Measurements from ENCODE around the gene OVCH1.

OVCH1 gene

DNA sequence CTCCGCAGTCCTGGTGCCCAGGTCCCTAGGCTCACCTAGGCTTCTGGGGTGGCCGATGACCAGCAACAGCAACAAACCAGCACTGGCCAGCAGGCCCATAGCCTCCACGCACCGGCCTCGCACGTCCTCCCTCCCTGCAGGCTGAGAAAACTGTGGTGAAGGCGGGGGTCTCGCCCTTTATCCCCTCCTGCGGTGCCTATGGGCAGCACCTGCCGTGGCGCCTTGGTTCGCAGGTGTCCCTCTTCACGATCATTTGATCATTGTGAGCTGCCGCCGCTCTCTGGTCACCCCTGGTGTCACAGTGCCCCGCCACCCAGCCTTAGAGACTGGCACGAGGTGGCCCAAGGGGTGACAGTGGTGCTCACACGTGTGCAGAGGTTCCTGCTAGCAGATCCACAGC lies at the start of gene OVCH1:
Gene OVCH1, minus strand, starts transcription at position 99 of the 400 bp plus-strand sequence. Its CDS starts 0 bp downstream, at position 99.
- DNase-seq (ENCODE audit: low read depth) = no peak

GRCh38 chr12:29547151-29547632 lies 49.7 kb upstream of the OVCH1 start:
- DNase-seq (ENCODE audit: low read depth) = no peak

DNA sequence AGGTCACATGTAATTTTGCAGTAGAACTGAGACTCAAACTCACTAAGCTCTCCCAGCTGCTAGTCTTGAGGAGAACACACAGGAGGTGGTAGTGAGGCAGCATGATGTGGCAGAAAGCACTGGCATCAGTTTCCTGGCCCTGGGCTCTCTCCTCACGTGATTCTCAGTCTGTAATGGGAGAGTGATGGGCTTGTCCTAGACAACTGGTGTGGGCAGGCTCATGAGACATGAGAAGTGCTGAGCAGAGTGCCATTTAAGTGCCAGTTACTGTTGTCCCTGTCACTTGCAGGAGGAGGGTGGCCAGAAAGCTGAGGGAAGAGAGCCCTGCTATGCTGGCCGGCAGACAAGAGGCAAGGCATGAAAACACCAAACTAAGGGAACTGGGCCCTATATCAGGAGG lies 48.5 kb upstream of the OVCH1 start:
- no peak for DNase-seq (ENCODE audit: low read depth)

DNA sequence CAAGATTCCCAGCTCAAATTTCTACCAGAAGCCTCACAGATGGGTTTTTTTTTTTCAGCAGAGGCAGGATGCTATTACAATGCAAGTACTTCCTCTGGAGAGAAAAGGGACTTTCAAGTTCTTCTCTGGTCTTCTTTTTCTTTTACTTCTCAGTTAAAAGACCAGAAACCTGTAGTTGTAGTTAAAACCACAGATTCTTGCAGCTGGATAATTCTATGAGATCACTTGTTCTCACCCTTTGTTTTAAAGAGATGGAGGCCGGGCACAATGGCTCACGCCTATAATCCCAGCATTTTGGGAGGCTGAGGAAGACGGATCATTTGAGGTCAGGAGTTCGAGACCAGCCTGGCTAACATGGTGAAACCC lies 47.6 kb upstream of the OVCH1 start:
- no peak for DNase-seq (ENCODE audit: low read depth)

GRCh38 chr12:29544428-29545101 lies 47.1 kb upstream of the OVCH1 start:
- DNase-seq (ENCODE audit: low read depth) = no peak

DNA sequence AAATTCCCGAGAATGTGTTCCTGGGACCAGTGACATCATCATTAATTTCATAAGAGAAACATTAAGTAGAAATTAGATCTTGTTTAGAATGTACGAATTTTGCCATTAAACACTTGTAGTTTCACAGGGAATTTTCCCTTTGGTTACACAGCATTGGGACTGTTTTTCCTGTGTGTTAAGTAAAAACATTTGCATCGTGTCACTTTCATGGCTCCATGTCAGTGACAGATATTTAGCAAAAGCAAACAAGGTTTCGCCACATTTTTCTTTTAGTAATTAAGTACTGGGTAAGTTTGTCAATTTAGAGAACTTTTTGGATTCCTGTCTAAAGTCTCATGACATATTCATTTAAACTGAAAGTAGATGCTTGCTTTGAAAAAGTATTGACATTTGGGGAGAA lies 45.5 kb upstream of the OVCH1 start:
- no peak for DNase-seq (ENCODE audit: low read depth)

- DNase-seq (ENCODE audit: low read depth) = no peak
These were observed 39.8 kb upstream of the OVCH1 start for GRCh38 chr12:29537298-29537697.

DNA sequence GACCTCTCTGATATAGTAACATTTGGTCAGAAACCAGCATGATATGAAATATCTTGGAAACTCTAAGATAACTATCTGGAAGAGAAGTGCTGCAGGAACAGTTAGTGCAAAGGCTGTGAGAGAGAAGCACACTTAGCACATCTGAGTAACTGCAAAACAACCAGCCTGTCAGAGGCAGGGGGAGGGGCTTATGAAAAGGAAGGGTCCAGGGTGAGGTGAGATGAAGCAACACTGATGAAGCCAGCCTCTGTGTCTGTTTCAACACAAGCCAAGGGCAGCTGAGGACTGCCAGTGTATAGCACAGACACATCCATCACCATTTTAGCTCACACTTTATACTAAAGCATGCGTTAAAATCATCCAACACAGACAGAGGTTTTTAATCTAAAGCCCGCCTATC lies 37.4 kb upstream of the OVCH1 start:
- no peak for DNase-seq (ENCODE audit: low read depth)

GRCh38 chr12:29533815-29534489 lies 36.5 kb upstream of the OVCH1 start:
- DNase-seq (ENCODE audit: low read depth) = no peak

DNA sequence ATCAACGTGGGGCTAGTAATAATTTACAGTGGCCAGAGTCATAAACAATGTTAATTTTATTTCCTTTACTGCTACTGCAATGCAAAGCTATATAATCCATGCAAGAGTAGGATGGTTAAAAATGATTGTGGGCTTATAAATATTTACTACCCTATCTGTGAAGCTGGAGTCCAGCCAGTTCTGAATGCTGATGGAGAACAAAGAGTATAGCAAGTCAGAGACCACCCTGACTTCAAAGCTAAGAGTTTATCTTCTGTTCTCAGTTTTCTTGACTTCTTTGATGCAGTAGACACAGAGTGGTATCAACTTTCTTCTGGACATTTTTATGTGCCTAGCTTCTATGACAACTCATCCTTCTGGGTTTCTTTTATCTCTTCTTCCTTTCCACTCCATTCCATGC lies 34.0 kb upstream of the OVCH1 start:
- DNase-seq (ENCODE audit: low read depth) = no peak

DNA sequence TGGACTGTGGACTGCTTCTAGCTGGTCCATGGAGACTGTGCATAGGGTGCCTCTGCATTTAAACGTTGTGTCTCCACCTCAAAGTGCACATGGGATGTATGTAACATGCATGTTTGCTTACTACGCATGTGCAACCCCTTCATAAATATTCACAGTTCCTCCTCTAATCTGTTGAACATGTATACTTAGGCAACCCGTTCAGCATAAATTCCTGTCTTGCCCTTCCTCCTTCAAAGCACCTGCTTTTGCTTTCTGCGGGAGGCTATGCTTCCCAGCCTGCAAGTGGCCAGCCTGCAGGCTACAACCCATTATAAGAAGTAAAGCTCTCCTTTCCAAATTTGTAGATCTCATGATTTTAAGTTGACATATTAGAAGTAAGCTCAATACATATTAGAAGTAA lies 33.0 kb upstream of the OVCH1 start:
- no peak for DNase-seq (ENCODE audit: low read depth)

DNA sequence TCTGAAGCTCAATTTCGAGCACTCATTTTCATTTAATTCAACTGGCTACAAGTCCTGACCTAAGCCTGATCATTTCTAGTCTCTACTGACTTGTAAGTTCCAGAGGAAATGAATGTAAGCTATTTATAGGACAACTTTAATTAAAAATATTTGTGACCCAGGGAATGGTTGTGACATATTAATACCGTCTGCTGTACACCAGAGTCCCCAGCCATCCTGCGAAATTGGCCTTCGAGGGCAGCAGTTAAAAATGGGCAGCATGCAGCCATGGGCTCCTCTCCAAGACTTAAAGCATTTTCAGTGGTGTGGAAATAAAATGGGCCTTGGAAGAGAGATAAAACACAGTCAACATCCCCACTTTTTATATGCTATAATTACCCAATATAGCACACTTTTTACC lies 30.7 kb upstream of the OVCH1 start:
- DNase-seq (ENCODE audit: low read depth) = no peak

GRCh38 chr12:29521951-29522350 lies 24.5 kb upstream of the OVCH1 start:
- DNase-seq (ENCODE audit: low read depth) = no peak

GRCh38 chr12:29519585-29520182 lies 22.2 kb upstream of the OVCH1 start:
- DNase-seq (ENCODE audit: low read depth) = no peak

DNA sequence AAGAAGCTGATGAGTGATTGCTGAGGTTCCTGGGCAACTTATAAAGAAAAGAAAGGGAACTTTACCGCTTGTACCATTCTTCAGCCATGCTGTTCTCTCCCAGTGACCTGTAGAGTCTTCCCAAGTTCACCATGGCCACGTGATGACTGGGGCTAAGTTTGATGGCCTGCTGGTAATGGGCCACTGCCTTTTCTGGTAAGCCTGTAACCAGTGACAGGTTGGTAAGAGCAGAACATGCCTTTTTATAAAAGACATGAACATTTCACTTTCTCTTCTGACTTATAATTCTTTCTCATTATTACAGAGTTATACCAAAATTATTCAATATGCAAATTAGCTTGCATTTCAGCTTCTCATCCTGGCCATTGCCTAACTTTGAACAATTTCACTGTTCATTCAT lies 20.9 kb upstream of the OVCH1 start:
- no peak for DNase-seq (ENCODE audit: low read depth)

GRCh38 chr12:29517264-29517663 lies 19.8 kb upstream of the OVCH1 start:
- no peak for DNase-seq (ENCODE audit: low read depth)

DNA sequence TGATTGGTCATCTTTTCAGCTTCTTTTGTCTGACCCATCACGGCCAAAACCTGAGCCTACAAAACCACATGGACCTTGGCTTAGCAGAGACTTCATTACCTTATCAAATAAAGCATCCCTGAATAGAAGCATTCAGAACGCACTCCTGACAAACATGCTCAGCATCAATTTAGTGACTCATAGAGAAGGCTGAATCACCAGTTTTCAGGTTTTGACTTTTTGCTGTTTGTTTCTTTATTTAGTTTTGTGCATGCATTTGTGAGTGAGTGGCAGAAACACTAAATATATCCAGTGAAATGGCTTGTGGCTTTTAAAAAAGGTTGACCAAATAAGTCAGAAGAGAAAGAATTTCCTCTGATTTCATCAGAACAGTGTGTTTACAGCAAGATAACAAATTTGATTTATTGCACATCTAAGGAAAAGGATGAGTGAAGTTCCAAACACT lies 19.0 kb upstream of the OVCH1 start:
- DNase-seq (ENCODE audit: low read depth) = no peak

- DNase-seq (ENCODE audit: low read depth) = no peak
These were observed 13.2 kb upstream of the OVCH1 start for GRCh38 chr12:29510591-29511185.

- no peak for DNase-seq (ENCODE audit: low read depth)
These were observed 12.0 kb upstream of the OVCH1 start for GRCh38 chr12:29509503-29509902.

DNA sequence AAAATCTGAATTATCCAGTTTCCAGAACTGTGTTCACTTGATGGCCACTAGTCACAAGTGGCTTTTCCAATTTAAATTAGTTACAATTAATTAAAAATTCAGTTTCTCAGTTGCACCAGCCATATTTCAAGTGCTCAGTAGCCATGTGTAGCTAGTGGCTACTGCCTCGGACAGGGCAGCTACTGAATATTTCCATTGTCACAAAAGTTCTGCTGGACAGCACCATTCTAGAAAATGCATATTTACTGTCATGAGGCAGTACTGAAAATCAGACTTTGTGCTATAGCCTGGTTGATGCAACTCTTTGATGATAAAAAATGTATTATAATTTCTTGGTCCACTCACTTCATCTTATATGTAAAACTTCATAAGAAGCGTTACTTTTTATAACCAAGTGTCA lies 11.5 kb upstream of the OVCH1 start:
- no peak for DNase-seq (ENCODE audit: low read depth)

GRCh38 chr12:29505122-29505521 lies 7.6 kb upstream of the OVCH1 start:
- DNase-seq (ENCODE audit: low read depth) = no peak

GRCh38 chr12:29503283-29503682 lies 5.8 kb upstream of the OVCH1 start:
- DNase-seq (ENCODE audit: low read depth) = no peak

GRCh38 chr12:29499235-29499634 lies 1.7 kb upstream of the OVCH1 start:
- no peak for DNase-seq (ENCODE audit: low read depth)
